Caco-2 (cell line): ENCODE results near the gene MCAM. TPM values are rescaled to one million over a fixed set of nuclear protein-coding genes. Genes with fewer than 3 reads are reported as not detected.

Experiments
- BruUV-seq: library from RNA; stranded (reverse); fragments of 400-500 nt; replicated peaks from 2 replicates; lab custom pipeline; 2021; lab: Mats Ljungman, UMichigan
- CTCF ChIA-PET: fragments of 300-600 bp; sonication (Branson Sonifier 250); formaldehyde crosslinking; loops from one replicate; lab custom pipeline; 2022; ENCODE audit warnings: antibody characterized with exemption; lab: Charles Lee
- POLR2A ChIA-PET: fragments of 300-600 bp; sonication (Branson Sonifier 250); formaldehyde crosslinking; loops from one replicate; lab custom pipeline; 2022; ENCODE audit warnings: antibody characterized with exemption; lab: Charles Lee
- DNase-seq, 2 experiments: peaks; one replicate each; pipeline versions ENCODE4 v3.0.0 to v3.0.0-alpha.2; 2020 to 2022
- H3K27me3 ChIP-seq: replicated peaks from 2 replicates; pipeline ENCODE4 v1.6.0; 2011; ENCODE audit warnings: low read length; ENCODE audit not compliant: control insufficient read depth, insufficient read depth
- H3K36me3 ChIP-seq: 2 replicates; pipeline ENCODE4 v1.5.1; 2011; ENCODE audit warnings: low read length; ENCODE audit not compliant: control insufficient read depth, insufficient read depth
- H3K4me1 ChIP-seq: fragments of 250-450 bp; sonication (Bioruptor Pico); 2 replicates; pipeline ENCODE4 v1.5.1; 2020; ENCODE audit warnings: mild to moderate bottlenecking
- H3K4me3 ChIP-seq: 2 replicates; pipeline ENCODE4 v1.5.1; 2011; ENCODE audit warnings: low read depth, mild to moderate bottlenecking, control low read depth, low read length
- H3K9me3 ChIP-seq: fragments of 250-450 bp; sonication (Bioruptor Pico); 2 replicates; pipeline ENCODE4 v1.5.1; 2020; ENCODE audit warnings: mild to moderate bottlenecking, moderate library complexity
- H3K27ac Mint-ChIP-seq: one replicate; pipeline ENCODE4 v1.8.0; 2022; ENCODE audit warnings: mixed read lengths; ENCODE audit not compliant: unreplicated experiment
- H3K27me3 Mint-ChIP-seq: one replicate; pipeline ENCODE4 v1.8.0; 2022; ENCODE audit warnings: mixed read lengths; ENCODE audit not compliant: insufficient read depth, unreplicated experiment
- H3K36me3 Mint-ChIP-seq: one replicate; pipeline ENCODE4 v1.8.0; 2022; ENCODE audit warnings: mild to moderate bottlenecking, mixed read lengths; ENCODE audit not compliant: insufficient read depth, unreplicated experiment
- H3K4me1 Mint-ChIP-seq: one replicate; pipeline ENCODE4 v1.8.0; 2022; ENCODE audit warnings: low read depth, mixed read lengths; ENCODE audit not compliant: unreplicated experiment
- H3K4me3 Mint-ChIP-seq: one replicate; pipeline ENCODE4 v1.8.0; 2022; ENCODE audit warnings: mild to moderate bottlenecking, moderate library complexity, mixed read lengths; ENCODE audit not compliant: unreplicated experiment
- H3K9me3 Mint-ChIP-seq: one replicate; pipeline ENCODE4 v1.8.0; 2022; ENCODE audit warnings: mixed read lengths; ENCODE audit not compliant: unreplicated experiment
- intact Hi-C: fragments of 100-400 bp; cut with micrococcal nuclease; formaldehyde crosslinking; loops from one replicate; pipeline ENCODE4 v1.10.0; 2022; ENCODE audit not compliant: unreplicated experiment
- microRNA-seq: library from miRNA; unstranded; fragments of <30 nt; microRNA quantifications from one replicate; pipeline ENCODE4 v1.2.0, GENCODE V29; 2022
- total RNA-seq: library from RNA; stranded (reverse); gene quantifications from 2 replicates; pipeline ENCODE4 v1.2.3, GENCODE V29; 2022
- TF ChIP-seq, protein P1 (sequence below), 2 experiments: fragments of 200-600 bp in 1 of 2; IDR thresholded peaks; 1 replicate in 1 of 2; 2 replicates in 1 of 2; pipeline versions ENCODE4 v1.5.1 to v1.8.0; 2011 to 2022; ENCODE audit warnings: antibody characterized with exemption in 1 of 2, control low read depth in 1 of 2, inconsistent platforms in 1 of 2, low read depth in 1 of 2, low read length in 1 of 2, mild to moderate bottlenecking in 1 of 2, moderate library complexity in 1 of 2; ENCODE audit not compliant: insufficient read depth in 1 of 2, severe bottlenecking in 1 of 2, unreplicated experiment in 1 of 2

Gene MCAM
- total RNA-seq, 1 experiment from 2014 or later: 9.8 TPM

- Mint-ChIP-seq H3K27ac (no peak overlapping the region), H3K4me3 (no peak overlapping the region), H3K4me1 (peaks cover 11% of the 10 kb centered on the region), H3K36me3 (no peaks in the 10 kb centered on the region), H3K27me3 (no peaks in the 10 kb centered on the region), H3K9me3 (no peaks in the 10 kb centered on the region)
- ChIA-PET POLR2A (no interaction called here), CTCF (interaction anchor here (0.6 kb wide), 1 partner anchor 118 kb away, joined by 3 read pairs; no protein-coding TSS in a partner anchor)
- no peaks in the 10 kb centered on the region for H3K27me3 ChIP-seq
- no peak for DNase-seq
- intact Hi-C loops: no loop called here
- no peaks in the 10 kb centered on the region for H3K4me1 ChIP-seq
- TF ChIP-seq, protein P1, sequence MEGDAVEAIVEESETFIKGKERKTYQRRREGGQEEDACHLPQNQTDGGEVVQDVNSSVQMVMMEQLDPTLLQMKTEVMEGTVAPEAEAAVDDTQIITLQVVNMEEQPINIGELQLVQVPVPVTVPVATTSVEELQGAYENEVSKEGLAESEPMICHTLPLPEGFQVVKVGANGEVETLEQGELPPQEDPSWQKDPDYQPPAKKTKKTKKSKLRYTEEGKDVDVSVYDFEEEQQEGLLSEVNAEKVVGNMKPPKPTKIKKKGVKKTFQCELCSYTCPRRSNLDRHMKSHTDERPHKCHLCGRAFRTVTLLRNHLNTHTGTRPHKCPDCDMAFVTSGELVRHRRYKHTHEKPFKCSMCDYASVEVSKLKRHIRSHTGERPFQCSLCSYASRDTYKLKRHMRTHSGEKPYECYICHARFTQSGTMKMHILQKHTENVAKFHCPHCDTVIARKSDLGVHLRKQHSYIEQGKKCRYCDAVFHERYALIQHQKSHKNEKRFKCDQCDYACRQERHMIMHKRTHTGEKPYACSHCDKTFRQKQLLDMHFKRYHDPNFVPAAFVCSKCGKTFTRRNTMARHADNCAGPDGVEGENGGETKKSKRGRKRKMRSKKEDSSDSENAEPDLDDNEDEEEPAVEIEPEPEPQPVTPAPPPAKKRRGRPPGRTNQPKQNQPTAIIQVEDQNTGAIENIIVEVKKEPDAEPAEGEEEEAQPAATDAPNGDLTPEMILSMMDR (IDR thresholded peaks at IDR 0.05; ENCODE audit: insufficient read depth in 1 of 2, low read depth in 1 of 2, low read length in 1 of 2, severe bottlenecking in 1 of 2, unreplicated experiment in 1 of 2): no peak
- BruUV-seq: no TSS peak
- no peak overlapping the region for H3K4me3 ChIP-seq
- H3K36me3 ChIP-seq: no peaks in the 10 kb centered on the region
- no peaks in the 10 kb centered on the region for H3K9me3 ChIP-seq
These were observed 54.1 kb downstream of the MCAM start for GRCh38 chr11:119262668-119263351.

- Mint-ChIP-seq H3K9me3 (no peaks in the 10 kb centered on the region), H3K4me1 (no peaks in the 10 kb centered on the region), H3K36me3 (no peaks in the 10 kb centered on the region), H3K27me3 (no peaks in the 10 kb centered on the region), H3K4me3 (no peak overlapping the region), H3K27ac (no peak overlapping the region)
- Histone ChIP-seq H3K27me3 (no peaks in the 10 kb centered on the region), H3K4me1 (no peaks in the 10 kb centered on the region), H3K36me3 (no peaks in the 10 kb centered on the region), H3K4me3 (no peak overlapping the region), H3K9me3 (no peaks in the 10 kb centered on the region)
- intact Hi-C loops: no loop called here
- BruUV-seq: no TSS peak
- ChIA-PET POLR2A (no interaction called here), CTCF (interaction anchor here (1.1 kb wide), 1 partner anchor 53 kb away, joined by 5 read pairs; the partner anchor contains the start of gene CBL)
- TF ChIP-seq, protein P1 (IDR thresholded peaks at IDR 0.05; ENCODE audit: insufficient read depth in 1 of 2, low read depth in 1 of 2, low read length in 1 of 2, severe bottlenecking in 1 of 2, unreplicated experiment in 1 of 2): no peak
- DNase-seq: no peak
These were observed 57.9 kb downstream of the MCAM start for GRCh38 chr11:119258983-119259382.

Small RNAs within 50 kb of the gene (microRNA-seq; reads per million reads assigned to microRNA genes)
- not detected for gene MIR6756

Other genes with a start within 250 kb of the MCAM start
- gene VPS11, start 249.3 kb downstream of the MCAM start, total RNA-seq: 43.2 and 47.7 TPM in 2 replicates
- gene HMBS, start 232.2 kb downstream of the MCAM start, total RNA-seq: 94.9 and 95.7 TPM in 2 replicates
- gene DPAGT1, start 215.3 kb downstream of the MCAM start, total RNA-seq: 117 and 119 TPM in 2 replicates
- gene C2CD2L, start 209.8 kb downstream of the MCAM start, total RNA-seq: 14.7 and 15.4 TPM in 2 replicates
- gene HINFP, start 195.6 kb downstream of the MCAM start, total RNA-seq: 61.6 and 65.2 TPM in 2 replicates
- 0.18 TPM in 1 of 2 replicates, not detected in the other for gene ABCG4, start 168.1 kb downstream of the MCAM start, total RNA-seq
- gene NLRX1, start 148.4 kb downstream of the MCAM start, total RNA-seq: 7.2 and 8.0 TPM in 2 replicates
- 9.6 and 10.0 TPM in 2 replicates for gene NHERF4, start 131.7 kb downstream of the MCAM start, total RNA-seq
- gene CBL, start 110.8 kb downstream of the MCAM start, total RNA-seq: 52.7 and 53.5 TPM in 2 replicates
- 85.8 and 92.7 TPM in 2 replicates for gene RNF26, start 17.4 kb upstream of the MCAM start, total RNA-seq
- gene C1QTNF5, start 23.8 kb upstream of the MCAM start, total RNA-seq: 0.56 and 1.2 TPM in 2 replicates
- not detected in 2 replicates for gene MFRP, start 29.6 kb upstream of the MCAM start, total RNA-seq
- 13.9 and 14.4 TPM in 2 replicates for gene USP2, start 64.6 kb upstream of the MCAM start, total RNA-seq
- gene THY1, start 106.0 kb upstream of the MCAM start, total RNA-seq: not detected in 2 replicates